Fibroblast of lung (primary cell): ENCODE results near the gene SPARC. TPM values are rescaled to one million over a fixed set of nuclear protein-coding genes. Genes with fewer than 3 reads are reported as not detected.

Experiments
- DNase-seq, 2 donors: peaks; one replicate each; pipeline versions ENCODE4 v3.0.0 to v3.0.0-alpha.2; 2010; ENCODE audit warnings: low read depth in 2 of 2
- H2AFZ ChIP-seq: 2 replicates; pipeline ENCODE4 v1.5.1; 2012; ENCODE audit warnings: low read length, control low read depth, inconsistent platforms
- H3K27ac ChIP-seq: 2 replicates; pipeline ENCODE4 v1.5.1; 2011; ENCODE audit warnings: low read length, control low read depth; ENCODE audit not compliant: insufficient read depth
- H3K27me3 ChIP-seq: 2 replicates; pipeline ENCODE4 v1.5.1; 2011; ENCODE audit warnings: mild to moderate bottlenecking, low read length; ENCODE audit not compliant: control insufficient read depth, insufficient read depth
- H3K36me3 ChIP-seq: 2 replicates; pipeline ENCODE4 v1.5.1; 2011; ENCODE audit warnings: low read length; ENCODE audit not compliant: control insufficient read depth, insufficient read depth
- H3K4me1 ChIP-seq: 2 replicates; pipeline ENCODE4 v1.5.1; 2011; ENCODE audit warnings: low read length; ENCODE audit not compliant: control insufficient read depth, insufficient read depth; ENCODE audit errors: extremely low read depth
- H3K4me2 ChIP-seq: 2 replicates; pipeline ENCODE4 v1.5.1; 2011; ENCODE audit warnings: low read length, control low read depth; ENCODE audit not compliant: insufficient read depth; ENCODE audit errors: extremely low read depth
- H3K4me3 ChIP-seq, 4 experiments: fragments of 200-600 bp in 1 of 4; sonication (generic) in 1 of 4; replicated peaks in 1 of 4; 2 replicates each; pipeline ENCODE4 v1.5.1; 2011 to 2016; ENCODE audit warnings: low read length in 4 of 4, low read depth in 3 of 4, mild to moderate bottlenecking in 3 of 4, control low read depth in 2 of 4, inconsistent platforms in 1 of 4, mixed read lengths in 1 of 4; ENCODE audit not compliant: insufficient read depth in 1 of 4; ENCODE audit errors: control extremely low read depth in 1 of 4
- H3K79me2 ChIP-seq: 2 replicates; pipeline ENCODE4 v1.5.1; 2012; ENCODE audit warnings: mild to moderate bottlenecking, low read length, inconsistent platforms; ENCODE audit not compliant: control insufficient read depth, insufficient read depth
- H3K9ac ChIP-seq: 2 replicates; pipeline ENCODE4 v1.5.1; 2011; ENCODE audit warnings: mild to moderate bottlenecking, low read length, control low read depth; ENCODE audit not compliant: insufficient read depth
- H3K9me3 ChIP-seq: 2 replicates; pipeline ENCODE4 v1.5.1; 2012; ENCODE audit warnings: low read depth, low read length; ENCODE audit not compliant: control insufficient read depth, insufficient read depth
- H4K20me1 ChIP-seq: 2 replicates; pipeline ENCODE4 v1.5.1; 2011; ENCODE audit warnings: low read length; ENCODE audit not compliant: control insufficient read depth, insufficient read depth; ENCODE audit errors: extremely low read depth
- EZH2 ChIP-seq: IDR thresholded peaks from 2 replicates; pipeline ENCODE4 v1.5.1; 2012; ENCODE audit warnings: low read length, control low read depth, mild to moderate bottlenecking; ENCODE audit errors: missing control alignments
- polyA minus RNA-seq: library from RNA; depleted of rRNA, polyadenylated mRNA; stranded (reverse); fragments of >200 nt; gene quantifications from 2 replicates; pipeline ENCODE4 v1.2.3, GENCODE V29; 2011; ENCODE audit warnings: low replicate concordance
- polyA plus RNA-seq, 2 donors: library from polyadenylated mRNA; depleted of rRNA in 1 of 2; stranded (reverse) in 1 of 2; unstranded in 1 of 2; fragments of >200 nt; gene quantifications; 2 replicates each; pipeline ENCODE4 v1.2.1, GENCODE V29; 2011 to 2012; ENCODE audit warnings: missing spikeins in 1 of 2
- total RNA-seq: library from RNA; depleted of rRNA; stranded (reverse); fragments of >200 nt; gene quantifications from 2 replicates; pipeline ENCODE4 v1.2.1, GENCODE V29; 2014
- TF ChIP-seq, protein P1 (sequence below), 2 donors: IDR thresholded peaks in 1 of 2; conservative IDR thresholded peaks in 1 of 2; 1 replicate in 1 of 2; 2 replicates in 1 of 2; pipeline ENCODE4 v1.5.1; 2011 to 2012; ENCODE audit warnings: low read length in 2 of 2, control low read depth in 1 of 2, inconsistent platforms in 1 of 2, low read depth in 1 of 2, mild to moderate bottlenecking in 1 of 2

The SPARC gene, protein sequence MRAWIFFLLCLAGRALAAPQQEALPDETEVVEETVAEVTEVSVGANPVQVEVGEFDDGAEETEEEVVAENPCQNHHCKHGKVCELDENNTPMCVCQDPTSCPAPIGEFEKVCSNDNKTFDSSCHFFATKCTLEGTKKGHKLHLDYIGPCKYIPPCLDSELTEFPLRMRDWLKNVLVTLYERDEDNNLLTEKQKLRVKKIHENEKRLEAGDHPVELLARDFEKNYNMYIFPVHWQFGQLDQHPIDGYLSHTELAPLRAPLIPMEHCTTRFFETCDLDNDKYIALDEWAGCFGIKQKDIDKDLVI
- 408 and 448 TPM in 2 replicates for total RNA-seq
- polyA plus RNA-seq, result 3,177 and 6,513 TPM in 2 replicates
- 2,724 and 6,217 TPM in 2 replicates for polyA plus RNA-seq (2012)
- 2,926 and 5,651 TPM in 2 replicates for polyA minus RNA-seq

- H3K27ac ChIP-seq, result peak within 1 kb of the TSS; percentile 99
- H3K4me3 ChIP-seq, result peak within 1 kb of the TSS; percentile 87 to 97 (median 94)
- peak within 1 kb of the TSS; percentile 94 for H3K9ac ChIP-seq
- no peaks in the 10 kb centered on the region for H3K9me3 ChIP-seq
- peaks cover 50% of the 10 kb centered on the region for H3K79me2 ChIP-seq
- H3K4me2 ChIP-seq, result peak within 1 kb of the TSS; percentile 72
- H3K4me1 ChIP-seq, result peaks cover 22% of the 10 kb centered on the region
- peak; percentile 96 to 97 for DNase-seq
- no peaks in the 10 kb centered on the region for H3K27me3 ChIP-seq
- TF ChIP-seq, protein P1, sequence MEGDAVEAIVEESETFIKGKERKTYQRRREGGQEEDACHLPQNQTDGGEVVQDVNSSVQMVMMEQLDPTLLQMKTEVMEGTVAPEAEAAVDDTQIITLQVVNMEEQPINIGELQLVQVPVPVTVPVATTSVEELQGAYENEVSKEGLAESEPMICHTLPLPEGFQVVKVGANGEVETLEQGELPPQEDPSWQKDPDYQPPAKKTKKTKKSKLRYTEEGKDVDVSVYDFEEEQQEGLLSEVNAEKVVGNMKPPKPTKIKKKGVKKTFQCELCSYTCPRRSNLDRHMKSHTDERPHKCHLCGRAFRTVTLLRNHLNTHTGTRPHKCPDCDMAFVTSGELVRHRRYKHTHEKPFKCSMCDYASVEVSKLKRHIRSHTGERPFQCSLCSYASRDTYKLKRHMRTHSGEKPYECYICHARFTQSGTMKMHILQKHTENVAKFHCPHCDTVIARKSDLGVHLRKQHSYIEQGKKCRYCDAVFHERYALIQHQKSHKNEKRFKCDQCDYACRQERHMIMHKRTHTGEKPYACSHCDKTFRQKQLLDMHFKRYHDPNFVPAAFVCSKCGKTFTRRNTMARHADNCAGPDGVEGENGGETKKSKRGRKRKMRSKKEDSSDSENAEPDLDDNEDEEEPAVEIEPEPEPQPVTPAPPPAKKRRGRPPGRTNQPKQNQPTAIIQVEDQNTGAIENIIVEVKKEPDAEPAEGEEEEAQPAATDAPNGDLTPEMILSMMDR (conservative IDR thresholded peaks at IDR 0.05 in 1 of 2, IDR thresholded peaks at IDR 0.05 in 1 of 2; ENCODE audit: low read depth in 1 of 2, low read length in 2 of 2), result peak in 1 of 2 donors; percentile 2
- no peak for TF ChIP-seq EZH2
- H3K36me3 ChIP-seq, result peaks cover 5% of the 10 kb centered on the region
- peaks cover 2% of the 10 kb centered on the region for H4K20me1 ChIP-seq
- no peak within 1 kb of the TSS for H2AFZ ChIP-seq
Observed at GRCh38 chr5:151686674-151687407, at the start of gene SPARC. Gene SPARC (minus strand): TSS chr5:151686915. CDS start chr5:151676188, 10,727 bp downstream.

DNA sequence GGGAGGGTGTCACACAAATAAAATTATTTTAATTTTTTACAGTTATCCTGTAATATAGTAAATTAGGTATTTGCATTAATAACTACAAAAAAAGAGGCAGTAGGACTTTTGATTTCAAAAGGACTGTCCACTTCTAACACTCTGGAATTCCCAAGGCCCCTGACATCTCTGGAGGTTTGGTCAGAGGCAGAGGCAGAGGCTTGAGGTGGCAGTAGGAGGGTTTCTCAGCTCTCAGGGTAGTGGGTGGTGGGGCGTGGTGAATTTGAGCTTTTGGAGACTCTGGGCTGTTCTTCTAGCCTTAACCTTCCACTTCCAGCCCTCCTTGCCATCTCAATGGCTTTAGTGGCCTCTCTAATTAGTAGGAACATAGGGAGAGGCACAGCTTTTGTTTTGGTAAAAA lies 48.9 kb upstream of the SPARC start:
- H3K9me3 ChIP-seq, result no peaks in the 10 kb centered on the region
- no peak overlapping the region for H3K4me2 ChIP-seq
- H3K79me2 ChIP-seq, result no peaks in the 10 kb centered on the region
- TF ChIP-seq, protein P1 (conservative IDR thresholded peaks at IDR 0.05 in 1 of 2, IDR thresholded peaks at IDR 0.05 in 1 of 2; ENCODE audit: low read depth in 1 of 2, low read length in 2 of 2), result no peak
- no peak for TF ChIP-seq EZH2
- H3K4me3 ChIP-seq, result no peak overlapping the region
- DNase-seq, result no peak
- no peak overlapping the region for H2AFZ ChIP-seq
- H3K36me3 ChIP-seq, result no peaks in the 10 kb centered on the region
- H3K27ac ChIP-seq, result no peak overlapping the region
- no peak overlapping the region for H3K9ac ChIP-seq
- H4K20me1 ChIP-seq, result no peaks in the 10 kb centered on the region
- H3K4me1 ChIP-seq, result peaks cover 10% of the 10 kb centered on the region
- no peaks in the 10 kb centered on the region for H3K27me3 ChIP-seq

- H3K9me3 ChIP-seq, result no peaks in the 10 kb centered on the region
- H3K27me3 ChIP-seq, result no peaks in the 10 kb centered on the region
- TF ChIP-seq EZH2, result no peak
- TF ChIP-seq, protein P1 (conservative IDR thresholded peaks at IDR 0.05 in 1 of 2, IDR thresholded peaks at IDR 0.05 in 1 of 2; ENCODE audit: low read depth in 1 of 2, low read length in 2 of 2), result no peak
- H4K20me1 ChIP-seq, result no peaks in the 10 kb centered on the region
- H3K27ac ChIP-seq, result no peak overlapping the region
- no peaks in the 10 kb centered on the region for H3K36me3 ChIP-seq
- no peak for DNase-seq
- no peak overlapping the region for H2AFZ ChIP-seq
- no peak overlapping the region for H3K9ac ChIP-seq
- H3K79me2 ChIP-seq, result no peaks in the 10 kb centered on the region
- H3K4me1 ChIP-seq, result peaks cover 3% of the 10 kb centered on the region
- no peak overlapping the region for H3K4me2 ChIP-seq
- no peak overlapping the region for H3K4me3 ChIP-seq
Observed at GRCh38 chr5:151734064-151734408, 47.3 kb upstream of the SPARC start.
